Astrocyte of the spinal cord (primary cell): ENCODE data around the gene CSE1L.
"Not testable (repeated sequence)": the region's sequence is repeated elsewhere in the genome, so short reads cannot be mapped to it uniquely, and the experiment has no call there.

Source experiments
- DNase-seq: peaks from one replicate; pipeline ENCODE4 v3.0.0; 2011; ENCODE audit warnings: low read depth, low spot score
- H3K4me3 ChIP-seq: 2 replicates; pipeline ENCODE4 v1.5.1; 2011; ENCODE audit warnings: low read depth, mild to moderate bottlenecking, low read length, moderate library complexity
- in situ Hi-C: cut with HindIII; loops from 2 replicates; pipeline ENCODE4 v1.10.0; 2017; ENCODE audit warnings: low sequenced_read_pairs
- TF ChIP-seq, protein P1 (sequence below): IDR thresholded peaks from 2 replicates; pipeline ENCODE4 v1.5.1; 2012; ENCODE audit warnings: low read depth, mild to moderate bottlenecking, low read length, inconsistent platforms

The CSE1L gene

DNA sequence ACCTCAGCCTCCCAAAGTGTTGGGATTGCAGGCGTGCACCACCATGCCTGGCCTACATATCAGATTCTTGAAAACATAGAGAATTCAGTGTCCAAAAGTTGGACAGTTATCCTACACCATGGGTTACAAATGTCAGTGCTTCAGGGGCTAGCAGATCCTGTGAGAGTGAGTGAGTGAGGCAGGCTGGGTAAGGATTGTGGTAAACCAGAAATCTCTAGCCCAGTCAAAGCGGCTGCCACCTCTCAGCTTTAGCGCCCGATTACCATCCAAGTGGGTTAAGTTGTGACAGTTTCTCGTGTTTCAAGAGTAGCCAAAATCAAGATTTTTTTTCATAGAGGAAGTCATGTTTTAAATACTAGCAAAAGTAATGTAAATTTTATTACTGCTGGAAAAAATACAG, 21.9 kb upstream of the CSE1L start:
- no peak for DNase-seq
- TF ChIP-seq, protein P1, sequence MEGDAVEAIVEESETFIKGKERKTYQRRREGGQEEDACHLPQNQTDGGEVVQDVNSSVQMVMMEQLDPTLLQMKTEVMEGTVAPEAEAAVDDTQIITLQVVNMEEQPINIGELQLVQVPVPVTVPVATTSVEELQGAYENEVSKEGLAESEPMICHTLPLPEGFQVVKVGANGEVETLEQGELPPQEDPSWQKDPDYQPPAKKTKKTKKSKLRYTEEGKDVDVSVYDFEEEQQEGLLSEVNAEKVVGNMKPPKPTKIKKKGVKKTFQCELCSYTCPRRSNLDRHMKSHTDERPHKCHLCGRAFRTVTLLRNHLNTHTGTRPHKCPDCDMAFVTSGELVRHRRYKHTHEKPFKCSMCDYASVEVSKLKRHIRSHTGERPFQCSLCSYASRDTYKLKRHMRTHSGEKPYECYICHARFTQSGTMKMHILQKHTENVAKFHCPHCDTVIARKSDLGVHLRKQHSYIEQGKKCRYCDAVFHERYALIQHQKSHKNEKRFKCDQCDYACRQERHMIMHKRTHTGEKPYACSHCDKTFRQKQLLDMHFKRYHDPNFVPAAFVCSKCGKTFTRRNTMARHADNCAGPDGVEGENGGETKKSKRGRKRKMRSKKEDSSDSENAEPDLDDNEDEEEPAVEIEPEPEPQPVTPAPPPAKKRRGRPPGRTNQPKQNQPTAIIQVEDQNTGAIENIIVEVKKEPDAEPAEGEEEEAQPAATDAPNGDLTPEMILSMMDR, result no peak
- in situ Hi-C loops, result no loop called here
- H3K4me3 ChIP-seq, result no peak overlapping the region

DNA sequence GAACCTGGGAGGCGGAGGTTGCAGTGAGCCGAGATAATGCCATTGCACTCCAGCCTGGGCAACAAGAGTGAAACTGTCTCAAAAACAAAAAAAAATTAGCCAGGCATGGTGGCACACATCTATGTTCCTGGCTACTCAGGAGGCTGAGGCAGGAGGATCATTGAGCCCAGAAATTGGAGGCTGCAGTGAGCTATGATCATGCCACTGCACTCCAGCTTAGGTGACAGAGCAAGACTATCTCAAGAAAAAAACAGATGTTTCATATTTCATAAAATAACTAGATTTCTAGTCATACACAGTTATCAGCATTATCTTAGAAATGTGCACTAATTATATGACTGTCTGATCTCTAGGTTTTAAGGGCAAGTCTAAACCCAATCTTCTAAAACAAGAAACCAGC, 17.9 kb upstream of the CSE1L start:
- H3K4me3 ChIP-seq, in situ Hi-C loops, DNase-seq: not testable (repeated sequence)

DNA sequence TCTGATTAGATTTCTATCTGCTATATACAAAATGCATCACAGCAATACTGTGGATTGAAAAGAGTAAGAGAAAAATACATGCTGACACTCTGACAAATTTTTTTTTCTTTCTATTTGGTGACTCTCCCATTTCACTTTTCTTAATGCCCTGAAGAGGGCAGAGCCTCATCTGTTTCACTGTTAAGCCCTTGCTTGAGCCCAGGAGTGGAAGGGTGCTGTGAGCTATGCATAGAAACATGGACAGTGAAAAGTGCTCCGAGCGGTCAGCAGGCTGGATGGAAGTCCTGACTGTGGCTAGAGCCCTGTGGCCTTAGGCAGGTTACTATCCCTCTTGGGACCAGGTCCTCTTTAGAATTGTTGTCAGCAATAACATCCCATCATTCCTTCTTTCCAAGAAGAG, 17.4 kb upstream of the CSE1L start:
- H3K4me3 ChIP-seq, result no peak overlapping the region
- in situ Hi-C loops, result no loop called here
- no peak for DNase-seq
- TF ChIP-seq, protein P1, result peak; percentile 50

DNA sequence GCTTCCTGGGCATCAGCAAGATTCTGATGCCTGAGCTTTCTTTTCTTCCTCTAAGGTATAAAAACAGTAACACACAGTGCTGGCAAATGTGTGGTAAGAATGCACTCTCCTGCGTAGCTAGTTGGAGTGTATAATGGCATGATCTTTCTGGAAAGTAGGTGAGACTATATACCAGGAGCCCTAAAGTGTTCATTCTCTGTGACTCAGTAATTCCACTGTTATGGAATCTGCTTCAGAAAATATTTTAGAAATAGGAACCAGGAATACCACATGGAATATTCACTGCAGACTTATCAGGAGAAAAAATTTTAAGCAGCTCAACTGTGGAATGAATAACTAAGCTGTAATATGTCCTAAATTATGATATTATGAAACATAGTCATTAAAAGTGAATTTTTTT, 16.9 kb upstream of the CSE1L start:
- in situ Hi-C loops, result no loop called here
- no peak for DNase-seq
- H3K4me3 ChIP-seq, result no peak overlapping the region
- TF ChIP-seq, protein P1, result no peak

DNA sequence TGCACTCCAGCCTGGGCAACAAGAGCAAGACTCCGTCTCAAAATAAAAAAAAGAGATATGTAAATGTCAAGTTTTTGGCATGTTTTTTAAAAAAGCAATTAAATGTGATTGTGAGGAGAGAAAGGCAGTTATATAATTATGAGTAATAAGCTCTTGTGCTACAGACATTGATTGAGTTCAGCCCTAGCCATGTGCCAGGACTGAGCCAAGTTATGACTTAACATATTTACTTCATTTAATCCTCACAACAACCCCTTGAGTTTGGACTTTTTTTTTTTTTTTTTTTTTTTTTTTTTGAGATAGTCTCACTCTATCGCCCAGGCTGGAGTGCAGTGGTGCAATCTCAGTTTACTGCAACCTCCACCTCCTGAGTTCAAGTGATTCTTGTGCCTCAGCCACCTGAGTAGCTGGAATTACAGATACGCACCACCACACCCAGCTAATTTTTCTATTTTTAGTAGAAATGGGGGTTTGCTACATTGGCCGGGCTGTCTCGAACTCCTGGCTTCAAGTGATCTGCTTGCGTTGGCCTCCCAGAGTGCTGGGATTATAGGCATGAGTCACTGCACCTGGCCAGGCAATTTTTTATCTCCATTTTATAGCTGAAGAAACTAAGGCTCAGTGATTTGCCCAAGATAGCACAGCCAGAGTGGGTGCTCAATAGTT, 15.0 kb upstream of the CSE1L start:
- in situ Hi-C loops, result no loop called here
- no peak overlapping the region for H3K4me3 ChIP-seq
- no peak for DNase-seq
- TF ChIP-seq, protein P1, result no peak

DNA sequence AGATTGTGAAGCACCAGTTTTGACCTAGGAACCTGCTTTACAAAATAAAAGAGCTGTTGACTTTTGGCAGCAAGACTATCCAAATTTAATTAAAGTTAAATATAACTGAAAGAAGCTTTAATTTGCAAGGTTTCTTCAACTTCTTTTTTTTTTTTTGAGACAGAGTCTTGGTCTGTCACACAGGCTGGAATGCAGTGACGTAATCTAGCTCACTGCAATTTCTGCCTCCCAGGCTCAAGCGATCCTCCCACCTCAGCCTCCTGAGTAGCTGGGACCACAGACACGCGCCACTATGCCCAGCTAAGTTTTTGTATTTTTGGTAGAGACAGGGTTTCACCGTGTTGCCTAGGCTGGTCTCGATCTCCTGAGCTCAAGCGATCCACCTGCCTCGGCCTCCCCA, 13.7 kb upstream of the CSE1L start:
- TF ChIP-seq, protein P1, result no peak
- DNase-seq, result no peak
- H3K4me3 ChIP-seq, result no peak overlapping the region
- in situ Hi-C loops, result no loop called here

DNA sequence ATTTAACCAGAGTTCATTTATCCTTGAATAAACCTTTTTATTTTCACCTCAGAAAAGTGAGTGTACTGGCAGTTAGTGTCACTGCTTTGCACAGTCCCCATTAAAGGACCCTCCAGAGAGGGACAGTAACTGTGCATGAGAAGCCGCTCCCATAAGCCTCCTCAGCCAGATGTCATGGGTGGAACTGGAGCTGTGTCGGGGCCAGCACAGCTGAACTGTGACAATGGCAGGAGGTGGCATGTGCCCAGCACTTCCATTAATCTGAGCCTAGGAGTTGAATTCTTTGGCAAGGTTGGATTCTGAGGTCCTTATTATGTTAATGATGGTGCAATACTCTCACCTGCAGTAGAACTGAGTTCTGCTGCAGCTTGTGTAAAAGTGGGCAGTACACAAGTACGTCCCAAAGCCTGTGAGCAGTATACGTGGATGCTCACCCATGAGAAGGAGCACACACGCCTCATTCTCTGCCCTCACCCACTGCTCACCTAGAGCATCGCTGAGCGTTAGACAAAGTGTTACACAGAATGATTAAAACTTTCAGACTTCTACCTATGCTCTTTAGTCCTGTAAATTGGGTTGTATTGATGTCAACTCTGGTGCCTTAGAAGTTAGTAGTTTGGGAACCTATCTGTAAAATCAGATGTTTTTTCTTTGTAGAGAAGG, 11.9 kb upstream of the CSE1L start:
- TF ChIP-seq, protein P1, result no peak
- no peak for DNase-seq
- H3K4me3 ChIP-seq, result no peak overlapping the region
- in situ Hi-C loops, result no loop called here
